ENCODE measurements around the gene DBH. TPM values are rescaled to one million over a fixed set of nuclear protein-coding genes. Genes with fewer than 3 reads are reported as not detected.
A peak's percentile ranks its signal among the peaks of the same experiment; 100 is the strongest.

DBH gene
- total and polyA plus RNA-seq, 8 donors: 0.08 to 0.09 TPM; not detected in 6

- Histone ChIP-seq H3K36me3 (peaks cover 0 to 15% (median 7%) of the 10 kb centered on the region in 3 donors), H3K4me1 (no peaks in the 10 kb centered on the region), H3K4me3 (no peak overlapping the region), H3K27me3 (no peaks in the 10 kb centered on the region), H3K9me3 (no peaks in the 10 kb centered on the region), H3K27ac (no peak overlapping the region)
- WGBS, 2 donors: 87 to 89% methylated on average over 19 of the region's 19 CpGs
- intact Hi-C loops (cut with DNase I): no loop called here
- no peak for FAIRE-seq
- TF ChIP-seq, protein P1, sequence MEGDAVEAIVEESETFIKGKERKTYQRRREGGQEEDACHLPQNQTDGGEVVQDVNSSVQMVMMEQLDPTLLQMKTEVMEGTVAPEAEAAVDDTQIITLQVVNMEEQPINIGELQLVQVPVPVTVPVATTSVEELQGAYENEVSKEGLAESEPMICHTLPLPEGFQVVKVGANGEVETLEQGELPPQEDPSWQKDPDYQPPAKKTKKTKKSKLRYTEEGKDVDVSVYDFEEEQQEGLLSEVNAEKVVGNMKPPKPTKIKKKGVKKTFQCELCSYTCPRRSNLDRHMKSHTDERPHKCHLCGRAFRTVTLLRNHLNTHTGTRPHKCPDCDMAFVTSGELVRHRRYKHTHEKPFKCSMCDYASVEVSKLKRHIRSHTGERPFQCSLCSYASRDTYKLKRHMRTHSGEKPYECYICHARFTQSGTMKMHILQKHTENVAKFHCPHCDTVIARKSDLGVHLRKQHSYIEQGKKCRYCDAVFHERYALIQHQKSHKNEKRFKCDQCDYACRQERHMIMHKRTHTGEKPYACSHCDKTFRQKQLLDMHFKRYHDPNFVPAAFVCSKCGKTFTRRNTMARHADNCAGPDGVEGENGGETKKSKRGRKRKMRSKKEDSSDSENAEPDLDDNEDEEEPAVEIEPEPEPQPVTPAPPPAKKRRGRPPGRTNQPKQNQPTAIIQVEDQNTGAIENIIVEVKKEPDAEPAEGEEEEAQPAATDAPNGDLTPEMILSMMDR (IDR thresholded peaks at IDR 0.05): no peak
- no peak for ATAC-seq
- DNase-seq: peak in 2 of 6 donors; percentile 12 to 51
These were observed 55.6 kb downstream of the DBH start for GRCh38 chr9:133691626-133692363.

DNA sequence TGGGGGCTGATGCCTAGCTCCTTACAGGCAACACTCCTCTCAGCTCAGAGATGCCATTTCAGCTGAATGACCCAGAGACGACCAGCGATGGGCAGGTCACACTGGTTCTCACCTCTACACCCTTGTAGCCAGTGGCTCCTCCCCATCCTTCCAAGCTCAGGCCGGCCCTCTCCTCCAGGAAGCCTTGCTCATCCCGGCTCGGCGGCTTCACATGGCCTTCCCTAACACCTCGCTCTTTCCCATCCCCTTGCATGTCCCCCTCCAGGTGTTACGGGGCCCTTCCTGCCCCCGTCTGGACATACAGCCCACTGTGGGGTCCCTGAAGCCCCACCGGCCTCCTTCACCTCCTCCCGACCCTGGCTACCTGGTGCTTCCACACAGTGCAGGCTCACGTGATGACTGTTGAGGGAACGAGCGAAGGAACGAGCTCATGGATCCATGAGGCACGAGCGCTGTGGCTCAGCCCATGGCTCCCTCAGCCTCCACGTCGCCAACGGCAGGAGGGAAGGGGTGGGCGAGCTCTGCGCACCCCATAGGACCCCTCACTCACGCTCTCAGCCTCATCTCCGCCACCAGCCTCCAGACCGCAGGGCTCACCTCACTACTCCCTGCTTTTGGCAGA, 56.3 kb downstream of the DBH start:
- intact Hi-C loops (cut with DNase I): no loop called here
- TF ChIP-seq, protein P1 (IDR thresholded peaks at IDR 0.05): no peak
- no peak overlapping the region for H3K4me3 ChIP-seq
- DNase-seq: peak in 2 of 6 donors; percentile 9 to 51
- no peaks in the 10 kb centered on the region for H3K4me1 ChIP-seq
- H3K9me3 ChIP-seq: no peaks in the 10 kb centered on the region
- no peak for FAIRE-seq
- WGBS, 2 donors: 89 to 96% methylated on average over 25 of the region's 25 CpGs
- H3K27ac ChIP-seq: no peak overlapping the region
- H3K36me3 ChIP-seq: peaks cover 0 to 15% (median 7%) of the 10 kb centered on the region in 3 donors
- no peaks in the 10 kb centered on the region for H3K27me3 ChIP-seq
- ATAC-seq: no peak

- ATAC-seq: no peak
- H3K4me1 ChIP-seq: no peaks in the 10 kb centered on the region
- peaks cover 0 to 15% (median 7%) of the 10 kb centered on the region in 3 donors for H3K36me3 ChIP-seq
- DNase-seq: peak in 1 of 6 donors; percentile 24
- WGBS, 2 donors: 87 to 90% methylated on average over 10 of the region's 10 CpGs
- FAIRE-seq: no peak
- no peak overlapping the region for H3K27ac ChIP-seq
- intact Hi-C loops (cut with DNase I): no loop called here
- H3K4me3 ChIP-seq: no peak overlapping the region
- H3K9me3 ChIP-seq: no peaks in the 10 kb centered on the region
- H3K27me3 ChIP-seq: no peaks in the 10 kb centered on the region
- TF ChIP-seq, protein P1 (IDR thresholded peaks at IDR 0.05): no peak
These were observed 57.0 kb downstream of the DBH start for GRCh38 chr9:133693116-133693515.

GRCh38 chr9:133693703-133694529, 57.8 kb downstream of the DBH start:
- H3K4me3 ChIP-seq: no peak overlapping the region
- H3K27ac ChIP-seq: no peak overlapping the region
- ATAC-seq (no peak), FAIRE-seq (no peak), DNase-seq (peak in 2 of 6 donors; percentile 29 to 56)
- H3K4me1 ChIP-seq: no peaks in the 10 kb centered on the region
- no peaks in the 10 kb centered on the region for H3K9me3 ChIP-seq
- intact Hi-C loops (cut with DNase I): no loop called here
- 86 to 93% methylated on average over 32 of the region's 32 CpGs for WGBS, 2 donors
- H3K27me3 ChIP-seq: no peaks in the 10 kb centered on the region
- TF ChIP-seq, protein P1 (IDR thresholded peaks at IDR 0.05): no peak
- peaks cover 0 to 15% (median 7%) of the 10 kb centered on the region in 3 donors for H3K36me3 ChIP-seq
